ENCODE results near the gene THTPA.

GRCh38 chr14:23556700-23557440, 799 bp downstream of the THTPA start:
- TF ChIP-seq, protein P1, sequence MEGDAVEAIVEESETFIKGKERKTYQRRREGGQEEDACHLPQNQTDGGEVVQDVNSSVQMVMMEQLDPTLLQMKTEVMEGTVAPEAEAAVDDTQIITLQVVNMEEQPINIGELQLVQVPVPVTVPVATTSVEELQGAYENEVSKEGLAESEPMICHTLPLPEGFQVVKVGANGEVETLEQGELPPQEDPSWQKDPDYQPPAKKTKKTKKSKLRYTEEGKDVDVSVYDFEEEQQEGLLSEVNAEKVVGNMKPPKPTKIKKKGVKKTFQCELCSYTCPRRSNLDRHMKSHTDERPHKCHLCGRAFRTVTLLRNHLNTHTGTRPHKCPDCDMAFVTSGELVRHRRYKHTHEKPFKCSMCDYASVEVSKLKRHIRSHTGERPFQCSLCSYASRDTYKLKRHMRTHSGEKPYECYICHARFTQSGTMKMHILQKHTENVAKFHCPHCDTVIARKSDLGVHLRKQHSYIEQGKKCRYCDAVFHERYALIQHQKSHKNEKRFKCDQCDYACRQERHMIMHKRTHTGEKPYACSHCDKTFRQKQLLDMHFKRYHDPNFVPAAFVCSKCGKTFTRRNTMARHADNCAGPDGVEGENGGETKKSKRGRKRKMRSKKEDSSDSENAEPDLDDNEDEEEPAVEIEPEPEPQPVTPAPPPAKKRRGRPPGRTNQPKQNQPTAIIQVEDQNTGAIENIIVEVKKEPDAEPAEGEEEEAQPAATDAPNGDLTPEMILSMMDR (conservative IDR thresholded peaks at IDR 0.05 in 1 of 2, IDR thresholded peaks at IDR 0.05 in 1 of 2; ENCODE audit: low read depth in 1 of 2, low read length in 2 of 2) = no peak
- no peak for TF ChIP-seq EZH2 (IDR thresholded peaks at IDR 0.05; ENCODE audit: low read length, missing control alignments)

Measured in fibroblast of lung (primary cell).